IPS DF 6.9 (cell line): ENCODE data around the gene PARP3.
"Not testable (repeated sequence)": the region's sequence is repeated elsewhere in the genome, so short reads cannot be mapped to it uniquely, and the experiment has no call there.

ENCODE experiments used
- DNase-seq: peaks from one replicate; pipeline ENCODE4 v3.0.0-alpha.2; 2013; ENCODE audit warnings: low read depth, low spot score
- H3K27ac ChIP-seq: one replicate; pipeline ENCODE4 v1.5.1; 2013; ENCODE audit warnings: low read length, control low read depth
- H3K27me3 ChIP-seq: 2 replicates; pipeline ENCODE4 v1.6.1; 2013; ENCODE audit warnings: mild to moderate bottlenecking, low read length; ENCODE audit not compliant: control insufficient read depth, insufficient read depth
- H3K36me3 ChIP-seq: 2 replicates; pipeline ENCODE4 v1.6.1; 2013; ENCODE audit warnings: low read length; ENCODE audit not compliant: control insufficient read depth, insufficient read depth
- H3K4me1 ChIP-seq: 2 replicates; pipeline ENCODE4 v1.6.1; 2013; ENCODE audit warnings: low read length; ENCODE audit not compliant: control insufficient read depth, insufficient read depth
- H3K4me3 ChIP-seq: 2 replicates; pipeline ENCODE4 v1.5.1; 2013; ENCODE audit warnings: mild to moderate bottlenecking, low read length
- H3K9me3 ChIP-seq: 2 replicates; pipeline ENCODE4 v1.6.1; 2013; ENCODE audit warnings: low read length, inconsistent platforms; ENCODE audit not compliant: control insufficient read depth, insufficient read depth
- WGBS: extraction: QIAGEN DNeasy Blood & Tissue Kit; methylation state at CpG from one replicate; pipeline ENCODE4 v1.1.7; 2013; ENCODE audit warnings: mixed read lengths, missing lambda C conversion rate; ENCODE audit not compliant: insufficient read length, insufficient coverage; 5-methylcytosine and 5-hydroxymethylcytosine counted together

The PARP3 gene

GRCh38 chr3:51921081-51921578 is 21.0 kb upstream of the PARP3 start:
- H3K27ac ChIP-seq, result no peak overlapping the region
- H3K27me3 ChIP-seq, result no peaks in the 10 kb centered on the region
- no CpG with 5 or more reads among the region's 11 CpGs for WGBS

GRCh38 chr3:51927061-51927977 is 14.8 kb upstream of the PARP3 start:
- no peak overlapping the region for H3K27ac ChIP-seq
- no peaks in the 10 kb centered on the region for H3K36me3 ChIP-seq
- DNase-seq, result no peak
- no peaks in the 10 kb centered on the region for H3K4me1 ChIP-seq
- H3K27me3 ChIP-seq, result no peaks in the 10 kb centered on the region
- no CpG with 5 or more reads among the region's 5 CpGs for WGBS
- H3K9me3 ChIP-seq, result no peaks in the 10 kb centered on the region
- H3K4me3 ChIP-seq, result no peak overlapping the region

More at GRCh38 chr3:51921081-51921578, 21.0 kb upstream of the PARP3 start:
- no peak overlapping the region for H3K4me3 ChIP-seq
- no peaks in the 10 kb centered on the region for H3K9me3 ChIP-seq
- H3K36me3 ChIP-seq, result no peaks in the 10 kb centered on the region
- no peak for DNase-seq
- no peaks in the 10 kb centered on the region for H3K4me1 ChIP-seq

- Histone ChIP-seq H3K27me3 (no peaks in the 10 kb centered on the region), H3K27ac (no peak overlapping the region), H3K9me3 (no peaks in the 10 kb centered on the region), H3K4me3 (no peak overlapping the region), H3K36me3 (no peaks in the 10 kb centered on the region), H3K4me1 (no peaks in the 10 kb centered on the region)
- DNase-seq, result no peak
- no CpG with 5 or more reads among the region's 7 CpGs for WGBS
These were observed 13.7 kb upstream of the PARP3 start for GRCh38 chr3:51928438-51928837.

GRCh38 chr3:51928981-51929380 is 13.2 kb upstream of the PARP3 start:
- not testable (repeated sequence) for H3K4me3 ChIP-seq, H3K9me3 ChIP-seq, H3K4me1 ChIP-seq, H3K27me3 ChIP-seq, H3K27ac ChIP-seq, DNase-seq, H3K36me3 ChIP-seq
- WGBS, result no CpG with 5 or more reads among the region's 3 CpGs

- Histone ChIP-seq H3K36me3 (peaks cover 9% of the 10 kb centered on the region), H3K4me1 (no peaks in the 10 kb centered on the region), H3K9me3 (no peaks in the 10 kb centered on the region), H3K27me3 (no peaks in the 10 kb centered on the region), H3K27ac (no peak overlapping the region), H3K4me3 (no peak overlapping the region)
- no peak for DNase-seq
- WGBS, result no CpG with 5 or more reads among the region's 5 CpGs
These were observed 12.7 kb upstream of the PARP3 start for GRCh38 chr3:51929420-51930003.

- no peak overlapping the region for H3K4me3 ChIP-seq
- no peak for DNase-seq
- no peak overlapping the region for H3K27ac ChIP-seq
- no CpG with 5 or more reads among the region's 1 CpG for WGBS
- H3K4me1 ChIP-seq, result no peaks in the 10 kb centered on the region
- H3K36me3 ChIP-seq, result peaks cover 16% of the 10 kb centered on the region
- H3K27me3 ChIP-seq, result no peaks in the 10 kb centered on the region
- no peaks in the 10 kb centered on the region for H3K9me3 ChIP-seq
These were observed 11.7 kb upstream of the PARP3 start for GRCh38 chr3:51930439-51930838.

GRCh38 chr3:51931756-51932155 is 10.4 kb upstream of the PARP3 start:
- no peak overlapping the region for H3K4me3 ChIP-seq
- WGBS, result no CpG with 5 or more reads among the region's 6 CpGs

GRCh38 chr3:51932471-51933370 is 9.4 kb upstream of the PARP3 start:
- no peaks in the 10 kb centered on the region for H3K27me3 ChIP-seq
- H3K9me3 ChIP-seq, result no peaks in the 10 kb centered on the region
- no peaks in the 10 kb centered on the region for H3K4me1 ChIP-seq
- no peak overlapping the region for H3K4me3 ChIP-seq
- DNase-seq, result no peak
- H3K36me3 ChIP-seq, result peaks cover 34% of the 10 kb centered on the region
- no CpG with 5 or more reads among the region's 15 CpGs for WGBS
- no peak overlapping the region for H3K27ac ChIP-seq

More at GRCh38 chr3:51931756-51932155, 10.4 kb upstream of the PARP3 start:
- no peak for DNase-seq
- Histone ChIP-seq H3K36me3 (peaks cover 25% of the 10 kb centered on the region), H3K27ac (no peak overlapping the region), H3K27me3 (no peaks in the 10 kb centered on the region), H3K4me1 (no peaks in the 10 kb centered on the region), H3K9me3 (no peaks in the 10 kb centered on the region)

GRCh38 chr3:51933471-51934138 is 8.6 kb upstream of the PARP3 start:
- Histone ChIP-seq H3K27me3 (no peaks in the 10 kb centered on the region), H3K36me3 (peaks cover 38% of the 10 kb centered on the region), H3K27ac (no peak overlapping the region), H3K4me3 (no peak overlapping the region), H3K4me1 (no peaks in the 10 kb centered on the region), H3K9me3 (no peaks in the 10 kb centered on the region)
- no CpG with 5 or more reads among the region's 13 CpGs for WGBS
- DNase-seq, result no peak
